ENCODE results near the gene IFI27L1. TPM values are rescaled to one million over a fixed set of nuclear protein-coding genes. Genes with fewer than 3 reads are reported as not detected.
A peak's percentile ranks its signal among the peaks of the same experiment; 100 is the strongest.
"Not testable (repeated sequence)": the region's sequence is repeated elsewhere in the genome, so short reads cannot be mapped to it uniquely, and the experiment has no call there.

Gene IFI27L1
- total and polyA plus RNA-seq, 2 donors = 7.2 to 18.9 TPM

DNA sequence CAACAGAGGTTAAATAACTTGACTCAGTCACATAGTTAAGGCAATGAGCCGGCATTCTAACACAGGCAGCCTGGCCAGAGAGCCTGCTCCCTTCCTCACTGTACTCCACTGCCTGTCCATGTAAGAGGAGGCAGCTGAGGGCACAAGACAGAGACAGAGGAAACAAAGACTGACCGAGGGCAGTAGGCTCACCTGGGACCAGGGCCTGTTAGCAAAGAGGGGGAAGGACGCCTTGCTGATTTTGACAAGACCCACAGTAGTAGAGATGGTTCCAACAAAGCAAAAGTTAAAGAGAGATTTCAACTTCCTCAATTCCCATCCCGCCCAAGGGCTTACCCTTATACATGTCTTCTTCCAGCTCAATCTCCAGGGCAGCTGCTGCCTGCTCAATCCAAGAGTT lies 28.4 kb upstream of the IFI27L1 start:
- DNase-seq (ENCODE audit: extremely low spot score) = no peak

GRCh38 chr14:94054401-94054800 lies 26.7 kb upstream of the IFI27L1 start:
- no peak for DNase-seq (ENCODE audit: extremely low spot score)
- H3K36me3 ChIP-seq (ENCODE audit: insufficient read depth) = peaks cover 13% of the 10 kb centered on the region
- WGBS = 98% methylated on average over 1 of the region's 1 CpG
- H3K4me1 ChIP-seq (ENCODE audit: insufficient read depth) = no peaks in the 10 kb centered on the region
- H3K27ac ChIP-seq (ENCODE audit: low read depth) = no peak overlapping the region
- no peak overlapping the region for H3K4me3 ChIP-seq (ENCODE audit: low read depth, low read length)

More for the DNA sequence above, 28.4 kb upstream of the IFI27L1 start:
- Histone ChIP-seq H3K27ac (ENCODE audit: low read depth) (no peak overlapping the region), H3K4me1 (ENCODE audit: insufficient read depth) (no peaks in the 10 kb centered on the region), H3K4me3 (ENCODE audit: low read depth, low read length) (no peak overlapping the region), H3K36me3 (ENCODE audit: insufficient read depth) (peaks cover 11% of the 10 kb centered on the region)
- WGBS = 90% methylated on average over 4 of the region's 4 CpGs

- Histone ChIP-seq H3K27ac (ENCODE audit: low read depth) (no peak overlapping the region), H3K36me3 (ENCODE audit: insufficient read depth) (peaks cover 16% of the 10 kb centered on the region), H3K4me1 (ENCODE audit: insufficient read depth) (no peaks in the 10 kb centered on the region), H3K4me3 (ENCODE audit: low read depth, low read length) (no peak overlapping the region)
- WGBS = 96% methylated on average over 7 of the region's 7 CpGs
- no peak for DNase-seq (ENCODE audit: extremely low spot score)
Observed at GRCh38 chr14:94054936-94055335, 26.2 kb upstream of the IFI27L1 start.

DNA sequence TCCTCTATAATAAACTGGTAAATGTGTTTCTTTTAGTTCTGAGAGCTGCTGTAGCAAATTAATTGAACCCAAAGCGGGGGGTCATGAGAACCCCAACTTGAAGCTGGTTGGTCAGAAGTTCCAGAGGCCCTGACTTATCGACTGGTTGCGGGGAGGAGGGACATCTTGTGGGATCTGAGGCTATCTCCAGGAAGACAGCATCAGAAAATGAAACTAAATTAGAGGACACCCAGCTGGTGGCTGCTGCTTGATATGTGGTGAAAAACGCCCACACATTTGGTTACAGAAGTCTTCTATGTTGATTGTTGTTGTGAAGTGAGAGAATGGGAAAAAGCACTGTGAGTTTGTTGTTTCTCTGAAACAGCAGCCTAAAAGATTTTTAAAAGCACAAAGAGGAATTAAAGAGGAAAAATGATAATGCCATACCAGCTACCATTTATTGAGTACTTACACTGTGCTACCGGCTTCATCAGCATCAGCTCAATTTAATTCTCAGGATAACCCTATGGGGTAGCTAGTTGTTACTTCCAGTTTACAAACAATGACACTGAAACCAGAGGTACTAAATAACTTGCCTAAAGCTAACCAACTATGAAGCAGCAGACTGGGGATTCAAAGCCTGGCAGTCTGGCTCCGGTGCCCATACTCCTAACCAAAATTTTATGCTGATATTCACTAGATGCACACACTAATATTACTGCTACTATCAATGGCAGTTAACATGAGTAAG lies 24.4 kb upstream of the IFI27L1 start:
- Histone ChIP-seq H3K36me3 (ENCODE audit: insufficient read depth) (peaks cover 19% of the 10 kb centered on the region), H3K4me1 (ENCODE audit: insufficient read depth) (no peaks in the 10 kb centered on the region), H3K27ac (ENCODE audit: low read depth) (no peak overlapping the region), H3K4me3 (ENCODE audit: low read depth, low read length) (no peak overlapping the region)
- 84% methylated on average over 6 of the region's 6 CpGs for WGBS
- DNase-seq (ENCODE audit: extremely low spot score) = no peak

- Histone ChIP-seq H3K36me3 (ENCODE audit: insufficient read depth) (peaks cover 19% of the 10 kb centered on the region), H3K4me1 (ENCODE audit: insufficient read depth) (no peaks in the 10 kb centered on the region), H3K27ac (ENCODE audit: low read depth) (no peak overlapping the region), H3K4me3 (ENCODE audit: low read depth, low read length) (no peak overlapping the region)
- no peak for DNase-seq (ENCODE audit: extremely low spot score)
- 86% methylated on average over 1 of the region's 1 CpG for WGBS
Observed at GRCh38 chr14:94058128-94058673, 22.9 kb upstream of the IFI27L1 start.

- no peak for DNase-seq (ENCODE audit: extremely low spot score)
- Histone ChIP-seq H3K4me1 (ENCODE audit: insufficient read depth) (no peaks in the 10 kb centered on the region), H3K4me3 (ENCODE audit: low read depth, low read length) (no peak overlapping the region), H3K27ac (ENCODE audit: low read depth) (no peak overlapping the region), H3K36me3 (ENCODE audit: insufficient read depth) (peaks cover 19% of the 10 kb centered on the region)
- WGBS = 89% methylated on average over 5 of the region's 5 CpGs
Observed at GRCh38 chr14:94058674-94059138, 22.4 kb upstream of the IFI27L1 start.

- WGBS = 76% methylated on average over 5 of the region's 5 CpGs
- H3K36me3 ChIP-seq (ENCODE audit: insufficient read depth) = peaks cover 19% of the 10 kb centered on the region
Observed at GRCh38 chr14:94059998-94060397, 21.1 kb upstream of the IFI27L1 start.

GRCh38 chr14:94062344-94062940 lies 18.7 kb upstream of the IFI27L1 start:
- Histone ChIP-seq H3K4me1 (ENCODE audit: insufficient read depth) (no peaks in the 10 kb centered on the region), H3K27ac (ENCODE audit: low read depth) (no peak overlapping the region), H3K4me3 (ENCODE audit: low read depth, low read length) (no peak overlapping the region), H3K36me3 (ENCODE audit: insufficient read depth) (peaks cover 13% of the 10 kb centered on the region)
- DNase-seq (ENCODE audit: extremely low spot score) = no peak
- WGBS = 77% methylated on average over 9 of the region's 9 CpGs

More at GRCh38 chr14:94059998-94060397, 21.1 kb upstream of the IFI27L1 start:
- Histone ChIP-seq H3K4me3 (ENCODE audit: low read depth, low read length) (no peak overlapping the region), H3K27ac (ENCODE audit: low read depth) (no peak overlapping the region), H3K4me1 (ENCODE audit: insufficient read depth) (no peaks in the 10 kb centered on the region)
- DNase-seq (ENCODE audit: extremely low spot score) = no peak

DNA sequence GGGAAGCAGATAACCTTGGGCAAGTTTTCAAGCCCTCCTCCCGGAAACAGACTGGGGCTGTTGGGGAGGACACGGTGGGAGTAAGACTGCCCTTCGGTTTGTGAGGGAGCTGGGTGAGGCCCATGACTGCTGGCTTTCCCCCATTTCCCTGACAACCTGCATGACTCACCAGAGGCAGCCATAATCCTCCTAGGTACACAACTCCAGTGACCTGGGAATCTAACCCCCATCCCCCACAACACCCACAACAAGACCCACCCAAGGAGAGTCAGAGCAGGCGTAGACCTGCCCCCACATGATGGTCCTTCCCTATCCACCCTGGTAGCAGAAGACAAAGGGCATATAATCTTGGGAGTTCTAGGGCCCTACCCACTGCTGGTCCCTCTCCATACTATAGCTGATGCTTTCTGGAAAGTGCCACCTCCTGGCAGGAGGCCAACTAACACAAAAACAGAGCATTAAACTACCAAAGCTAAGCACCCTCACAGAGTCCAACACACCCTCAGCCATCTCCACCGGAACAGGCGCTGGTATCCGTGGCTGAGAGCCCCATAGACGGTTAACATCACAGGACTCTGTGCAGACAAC lies 14.9 kb upstream of the IFI27L1 start:
- Histone ChIP-seq H3K36me3 (ENCODE audit: insufficient read depth) (peaks cover 1% of the 10 kb centered on the region), H3K4me1 (ENCODE audit: insufficient read depth) (no peaks in the 10 kb centered on the region), H3K27ac (ENCODE audit: low read depth) (no peak overlapping the region), H3K4me3 (ENCODE audit: low read depth, low read length) (no peak overlapping the region)
- no peak for DNase-seq (ENCODE audit: extremely low spot score)
- 67% methylated on average over 8 of the region's 8 CpGs for WGBS

GRCh38 chr14:94072076-94072475 lies 9.0 kb upstream of the IFI27L1 start:
- not testable (repeated sequence) for H3K4me1 ChIP-seq (ENCODE audit: insufficient read depth); H3K4me3 ChIP-seq (ENCODE audit: low read depth, low read length); H3K36me3 ChIP-seq (ENCODE audit: insufficient read depth); H3K27ac ChIP-seq (ENCODE audit: low read depth); DNase-seq (ENCODE audit: extremely low spot score)
- 97% methylated on average over 3 of the region's 3 CpGs for WGBS

DNA sequence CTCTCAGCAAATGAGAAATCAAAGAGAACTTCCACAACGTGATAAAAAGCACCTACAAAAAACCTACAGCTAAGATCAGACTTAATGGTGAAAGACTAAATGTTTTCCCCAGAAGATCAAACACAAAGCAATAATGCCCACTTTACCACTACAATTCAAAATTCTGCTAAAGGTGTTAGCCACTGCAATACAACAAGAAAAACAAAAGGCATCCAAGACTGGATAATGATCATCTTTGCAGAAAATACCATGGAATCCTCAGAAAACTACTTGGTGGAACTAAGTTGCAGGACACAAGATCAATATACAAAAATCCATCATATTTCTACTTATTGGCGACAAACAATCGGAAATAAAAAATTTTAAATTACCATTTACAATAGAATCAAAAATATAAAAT lies 6.6 kb upstream of the IFI27L1 start:
- H3K27ac ChIP-seq (ENCODE audit: low read depth) = no peak overlapping the region
- 99% methylated on average over 3 of the region's 3 CpGs for WGBS
- H3K4me1 ChIP-seq (ENCODE audit: insufficient read depth) = peaks cover 4% of the 10 kb centered on the region
- H3K4me3 ChIP-seq (ENCODE audit: low read depth, low read length) = no peak overlapping the region
- H3K36me3 ChIP-seq (ENCODE audit: insufficient read depth) = no peaks in the 10 kb centered on the region
- DNase-seq (ENCODE audit: extremely low spot score) = no peak

- WGBS = 98% methylated on average over 2 of the region's 2 CpGs
- Histone ChIP-seq H3K4me3 (ENCODE audit: low read depth, low read length) (no peak overlapping the region), H3K4me1 (ENCODE audit: insufficient read depth) (peaks cover 4% of the 10 kb centered on the region), H3K27ac (ENCODE audit: low read depth) (no peak overlapping the region), H3K36me3 (ENCODE audit: insufficient read depth) (no peaks in the 10 kb centered on the region)
- DNase-seq (ENCODE audit: extremely low spot score) = no peak
Observed at GRCh38 chr14:94075008-94075407, 6.1 kb upstream of the IFI27L1 start.

DNA sequence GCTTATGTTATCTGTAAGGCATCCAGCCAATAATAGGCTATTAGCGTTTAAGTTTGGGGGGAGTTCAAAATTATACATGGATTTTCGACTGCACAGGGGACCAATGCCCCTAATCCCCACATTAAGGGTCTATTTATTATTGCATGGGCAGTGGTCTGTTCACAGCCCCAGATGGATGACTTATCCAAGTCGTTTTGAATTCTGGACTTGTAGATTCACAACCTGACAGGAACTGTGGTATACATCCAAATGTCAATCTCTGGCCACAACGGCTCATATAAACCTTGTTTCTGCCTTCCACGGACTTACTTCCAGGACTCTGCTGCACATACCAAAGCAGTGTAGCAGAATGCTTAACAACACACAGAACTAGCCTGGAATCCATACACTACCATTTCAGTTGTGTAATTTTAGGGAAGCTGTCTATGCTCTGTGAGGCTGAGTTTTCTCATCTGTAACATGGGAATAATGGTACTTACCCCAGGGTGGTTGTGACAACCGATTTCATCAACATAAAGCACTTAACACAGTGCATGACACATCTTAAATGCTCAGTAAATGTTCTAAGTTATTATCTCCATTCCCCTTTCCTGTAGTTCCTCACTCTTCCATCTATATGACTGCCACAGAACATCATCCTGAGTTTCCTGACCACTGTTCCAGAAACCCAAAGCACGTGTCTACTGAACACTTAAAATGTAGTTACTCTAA lies 3.8 kb upstream of the IFI27L1 start:
- no peak for DNase-seq (ENCODE audit: extremely low spot score)
- peak overlapping the region; percentile 17 for H3K4me3 ChIP-seq (ENCODE audit: low read depth, low read length)
- peaks cover 4% of the 10 kb centered on the region for H3K4me1 ChIP-seq (ENCODE audit: insufficient read depth)
- H3K27ac ChIP-seq (ENCODE audit: low read depth) = no peak overlapping the region
- no peaks in the 10 kb centered on the region for H3K36me3 ChIP-seq (ENCODE audit: insufficient read depth)
- 79% methylated on average over 7 of the region's 7 CpGs for WGBS
